ENCODE measurements around the gene FOXP1.

Gene FOXP1

DNA sequence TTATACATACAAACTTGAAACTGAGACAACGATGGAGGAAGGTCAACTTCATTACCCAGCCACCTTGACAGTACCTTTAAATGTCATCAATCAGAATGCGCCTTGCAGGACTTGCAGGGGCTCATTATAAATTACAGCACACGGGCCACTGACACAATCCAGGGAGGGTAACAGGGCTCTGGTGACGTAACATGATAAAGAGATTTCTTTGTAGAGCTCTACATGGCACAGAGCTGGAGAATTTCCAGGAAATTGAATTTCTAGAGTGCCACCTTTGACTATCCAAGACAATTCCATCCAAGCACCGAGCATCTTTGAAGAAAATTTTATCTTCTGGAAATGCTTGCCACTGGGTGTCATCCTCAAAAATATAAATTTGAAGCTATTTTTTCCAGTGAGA lies 486.0 kb downstream of the FOXP1 start:
- ATAC-seq (replicated peaks; ENCODE audit: extremely low read depth, poor library complexity, severe bottlenecking): no peak
- Mint-ChIP-seq H3K4me3 (no peak overlapping the region), H3K27ac (ENCODE audit: low read depth) (no peak overlapping the region), H3K9me3 (no peaks in the 10 kb centered on the region), H3K36me3 (ENCODE audit: insufficient read depth) (peaks cover 20% of the 10 kb centered on the region), H3K4me1 (peaks cover 60% of the 10 kb centered on the region), H3K27me3 (no peaks in the 10 kb centered on the region)
- no peak for DNase-seq (ENCODE audit: low spot score in 2 of 2)

DNA sequence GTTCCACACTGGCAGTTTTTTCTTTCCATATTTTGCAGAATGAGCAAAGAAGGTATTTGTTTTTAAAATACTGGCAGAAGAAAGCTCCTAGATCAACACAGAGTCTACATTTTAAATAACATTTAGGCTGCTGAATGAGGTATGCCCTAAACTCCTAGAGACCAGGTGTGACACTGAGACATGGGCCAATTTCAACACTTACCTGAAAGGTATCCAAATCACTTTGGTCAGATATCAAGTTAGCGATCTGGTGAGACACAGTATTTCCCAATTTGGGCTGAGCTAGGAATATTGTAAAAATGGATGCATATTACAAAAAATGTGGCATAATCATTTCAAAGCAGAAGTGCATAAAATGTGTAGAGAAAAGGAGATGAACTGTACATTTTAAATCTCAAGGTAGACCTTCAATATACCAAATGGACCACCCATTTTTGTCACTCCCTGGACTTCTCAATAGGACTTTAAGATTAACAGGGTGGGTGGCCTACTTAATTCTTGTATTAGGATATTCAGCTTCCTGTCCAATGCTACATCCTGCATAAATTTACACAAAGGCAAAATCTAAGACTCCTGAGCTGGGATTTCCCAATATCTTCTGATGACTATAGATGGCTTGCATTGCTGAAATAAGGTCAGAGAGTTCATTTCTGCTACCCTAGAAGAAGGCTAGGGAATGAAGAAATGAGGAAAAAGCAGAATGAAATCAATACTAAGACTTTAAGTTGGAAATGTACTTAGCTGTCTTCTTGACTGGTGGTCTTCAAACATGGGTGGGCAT lies 487.8 kb downstream of the FOXP1 start:
- DNase-seq (ENCODE audit: low spot score in 2 of 2) (no peak), ATAC-seq (replicated peaks; ENCODE audit: extremely low read depth, poor library complexity, severe bottlenecking) (no peak)
- no peak overlapping the region for H3K4me3 Mint-ChIP-seq
- no peaks in the 10 kb centered on the region for H3K9me3 Mint-ChIP-seq
- H3K4me1 Mint-ChIP-seq: peaks cover 60% of the 10 kb centered on the region
- no peaks in the 10 kb centered on the region for H3K27me3 Mint-ChIP-seq
- H3K27ac Mint-ChIP-seq (ENCODE audit: low read depth): no peak overlapping the region
- H3K36me3 Mint-ChIP-seq (ENCODE audit: insufficient read depth): peaks cover 17% of the 10 kb centered on the region

DNA sequence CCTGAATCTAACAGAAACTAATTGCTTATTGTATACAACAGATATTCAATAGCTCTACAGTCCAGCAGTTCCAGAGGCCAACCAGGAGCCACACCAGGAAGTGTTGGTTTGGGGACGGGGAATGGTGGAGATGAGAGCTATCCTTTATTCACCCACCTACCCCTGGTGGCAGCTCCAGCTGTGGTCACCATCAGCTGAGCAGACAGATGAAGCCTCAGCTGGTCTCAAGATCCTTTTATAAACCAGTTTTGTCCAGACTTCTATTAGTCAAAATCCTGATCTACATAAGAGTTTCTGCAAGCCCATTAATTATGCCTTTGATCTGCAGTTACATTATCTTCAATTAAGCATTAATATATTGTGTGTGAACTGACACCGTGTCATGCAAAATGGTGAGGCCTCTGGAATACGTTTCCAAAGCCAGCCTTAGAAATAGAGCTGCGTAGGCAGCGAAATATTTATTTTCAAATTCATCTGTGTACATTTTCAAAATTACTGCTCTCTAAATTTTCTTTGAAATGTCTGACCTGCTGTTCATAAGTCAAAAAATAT lies 488.8 kb downstream of the FOXP1 start:
- H3K9me3 Mint-ChIP-seq: no peaks in the 10 kb centered on the region
- DNase-seq (ENCODE audit: low spot score in 2 of 2) (no peak), ATAC-seq (replicated peaks; ENCODE audit: extremely low read depth, poor library complexity, severe bottlenecking) (no peak)
- H3K27ac Mint-ChIP-seq (ENCODE audit: low read depth): no peak overlapping the region
- H3K4me1 Mint-ChIP-seq: peaks cover 60% of the 10 kb centered on the region
- no peak overlapping the region for H3K4me3 Mint-ChIP-seq
- H3K27me3 Mint-ChIP-seq: no peaks in the 10 kb centered on the region
- peaks cover 14% of the 10 kb centered on the region for H3K36me3 Mint-ChIP-seq (ENCODE audit: insufficient read depth)

DNA sequence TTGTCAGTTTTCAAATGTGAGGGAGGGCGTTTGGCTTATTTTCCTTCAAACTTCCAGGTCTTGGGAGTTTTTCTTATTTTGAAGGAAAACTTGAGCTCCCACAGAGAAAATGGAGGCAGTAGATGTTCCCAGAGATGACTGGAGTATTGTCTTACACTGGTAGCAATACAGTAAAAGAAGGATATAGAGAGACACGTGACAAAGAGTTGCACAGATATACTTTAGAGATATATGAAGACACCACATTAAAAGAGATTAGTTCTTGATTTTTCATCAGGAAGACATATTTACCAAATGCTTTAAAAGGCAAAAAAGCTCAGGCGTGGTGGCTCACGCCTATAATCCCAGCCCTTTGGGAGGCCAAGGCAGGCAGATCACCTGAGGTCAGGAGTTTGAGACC lies 490.9 kb downstream of the FOXP1 start:
- no peaks in the 10 kb centered on the region for H3K9me3 Mint-ChIP-seq
- peaks cover 76% of the 10 kb centered on the region for H3K4me1 Mint-ChIP-seq
- H3K36me3 Mint-ChIP-seq (ENCODE audit: insufficient read depth): peaks cover 11% of the 10 kb centered on the region
- H3K27ac Mint-ChIP-seq (ENCODE audit: low read depth): peak overlapping the region; percentile 35
- no peak overlapping the region for H3K4me3 Mint-ChIP-seq
- DNase-seq (ENCODE audit: low spot score in 2 of 2) (no peak), ATAC-seq (replicated peaks; ENCODE audit: extremely low read depth, poor library complexity, severe bottlenecking) (no peak)
- H3K27me3 Mint-ChIP-seq: no peaks in the 10 kb centered on the region

DNA sequence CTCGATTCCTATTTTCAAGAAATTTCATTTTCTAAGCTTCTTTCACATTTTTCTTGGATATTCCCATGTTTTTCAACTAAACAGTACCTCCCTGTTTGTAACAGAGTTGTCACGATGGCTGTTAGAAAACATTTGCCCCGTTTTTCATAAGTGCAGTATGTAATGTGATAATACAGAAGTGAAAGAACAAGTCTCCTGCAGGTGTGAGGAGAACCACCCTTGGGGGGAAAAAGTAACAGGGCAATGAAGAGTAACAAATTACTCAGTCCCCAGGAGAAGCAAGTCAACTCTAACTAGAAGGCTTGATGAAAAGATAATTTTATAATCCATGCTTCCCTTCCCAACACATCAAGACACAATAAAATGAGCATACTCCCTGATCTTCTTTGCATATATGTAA lies 493.3 kb downstream of the FOXP1 start:
- H3K27me3 Mint-ChIP-seq: no peaks in the 10 kb centered on the region
- DNase-seq (ENCODE audit: low spot score in 2 of 2) (no peak), ATAC-seq (replicated peaks; ENCODE audit: extremely low read depth, poor library complexity, severe bottlenecking) (no peak)
- H3K4me1 Mint-ChIP-seq: peaks cover 66% of the 10 kb centered on the region
- no peak overlapping the region for H3K4me3 Mint-ChIP-seq
- no peaks in the 10 kb centered on the region for H3K9me3 Mint-ChIP-seq
- H3K27ac Mint-ChIP-seq (ENCODE audit: low read depth): peak overlapping the region; percentile 70
- peaks cover 6% of the 10 kb centered on the region for H3K36me3 Mint-ChIP-seq (ENCODE audit: insufficient read depth)

DNA sequence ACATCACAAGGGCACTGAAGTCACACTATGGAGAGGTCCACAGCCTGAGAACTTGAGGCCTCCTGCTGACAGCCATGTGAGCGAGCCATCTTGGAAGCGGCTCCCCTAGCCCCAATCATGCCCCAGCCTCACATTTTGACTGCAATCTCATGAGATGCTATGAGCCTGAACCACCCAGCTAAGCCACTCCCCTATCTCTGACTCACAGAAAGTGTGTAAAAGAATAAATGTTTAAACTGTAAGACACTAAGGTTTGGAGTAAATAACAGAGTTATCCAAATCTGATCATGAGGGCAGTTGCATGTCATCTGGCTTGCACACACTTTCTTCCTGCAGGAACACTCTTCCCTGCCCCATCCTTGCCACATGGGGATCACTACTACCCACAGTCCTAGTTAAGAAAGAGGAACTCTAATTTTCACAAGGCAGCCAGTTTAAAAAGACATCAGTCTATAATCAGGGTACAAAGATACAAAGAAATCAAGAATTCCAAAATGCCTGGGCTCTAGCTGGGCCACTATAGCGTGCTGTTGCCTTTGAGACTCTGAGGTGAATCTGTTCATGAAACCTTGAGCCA lies 494.2 kb downstream of the FOXP1 start:
- DNase-seq (ENCODE audit: low spot score in 2 of 2) (no peak), ATAC-seq (replicated peaks; ENCODE audit: extremely low read depth, poor library complexity, severe bottlenecking) (no peak)
- Mint-ChIP-seq H3K27me3 (no peaks in the 10 kb centered on the region), H3K36me3 (ENCODE audit: insufficient read depth) (peaks cover 8% of the 10 kb centered on the region), H3K27ac (ENCODE audit: low read depth) (peak overlapping the region; percentile 70), H3K4me3 (peak overlapping the region; percentile 26), H3K9me3 (no peaks in the 10 kb centered on the region), H3K4me1 (peaks cover 66% of the 10 kb centered on the region)

DNA sequence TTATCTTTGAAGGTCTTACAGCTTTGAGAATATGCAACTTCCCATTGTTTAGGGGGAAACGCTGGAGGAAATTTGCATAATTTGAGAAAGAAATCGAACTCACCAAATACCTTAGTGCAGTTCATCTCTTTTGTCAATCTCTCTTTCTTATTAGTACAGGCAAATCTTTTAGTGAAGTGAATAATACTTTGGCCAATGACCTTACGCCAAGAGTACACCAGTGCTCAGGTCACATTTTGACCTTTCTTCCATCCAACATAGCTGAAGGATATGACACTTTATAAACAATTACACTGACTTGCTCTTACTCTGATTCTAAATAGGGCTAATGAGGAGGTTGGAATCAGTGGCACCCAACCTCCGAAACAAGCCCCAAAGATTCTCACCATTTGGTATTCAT lies 494.8 kb downstream of the FOXP1 start:
- H3K27me3 Mint-ChIP-seq: no peaks in the 10 kb centered on the region
- no peaks in the 10 kb centered on the region for H3K9me3 Mint-ChIP-seq
- ATAC-seq (replicated peaks; ENCODE audit: extremely low read depth, poor library complexity, severe bottlenecking): no peak
- H3K27ac Mint-ChIP-seq (ENCODE audit: low read depth): peak overlapping the region; percentile 80
- DNase-seq (ENCODE audit: low spot score in 2 of 2): no peak
- peaks cover 8% of the 10 kb centered on the region for H3K36me3 Mint-ChIP-seq (ENCODE audit: insufficient read depth)
- H3K4me1 Mint-ChIP-seq: peaks cover 69% of the 10 kb centered on the region
- no peak overlapping the region for H3K4me3 Mint-ChIP-seq

DNA sequence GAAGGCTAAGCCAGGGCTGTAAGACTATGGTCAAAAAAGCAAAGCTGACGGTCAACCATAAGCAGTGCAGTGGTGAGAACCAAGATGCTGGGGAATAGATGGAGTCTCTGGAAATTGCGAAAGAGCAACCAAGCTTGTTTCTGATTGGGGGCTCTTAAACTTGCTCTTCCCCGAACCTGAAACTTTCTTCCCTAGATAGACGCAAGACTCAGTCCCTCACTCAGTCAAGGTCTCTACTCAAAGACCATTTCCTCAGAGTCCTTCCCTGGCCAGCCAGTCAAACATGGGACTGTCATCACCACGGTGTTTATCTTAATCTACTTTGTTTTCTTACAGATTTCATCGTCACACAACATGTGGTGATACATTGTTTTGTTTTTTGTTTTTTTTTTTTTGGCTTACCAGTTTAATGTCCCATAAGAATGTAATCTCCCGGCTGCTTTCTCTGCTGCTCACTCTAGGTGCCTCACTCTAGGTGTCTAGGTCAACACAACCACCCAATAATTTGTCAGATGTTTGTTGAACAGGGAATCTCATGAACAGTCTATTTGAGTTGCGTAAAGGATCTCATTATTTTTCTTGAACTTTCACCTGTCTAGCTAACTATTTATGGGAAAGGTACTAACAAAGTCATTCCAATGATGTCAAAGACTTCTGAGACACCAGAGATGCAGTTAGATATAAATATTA lies 495.4 kb downstream of the FOXP1 start:
- Mint-ChIP-seq H3K9me3 (no peaks in the 10 kb centered on the region), H3K4me1 (peaks cover 75% of the 10 kb centered on the region), H3K27me3 (no peaks in the 10 kb centered on the region), H3K27ac (ENCODE audit: low read depth) (peak overlapping the region; percentile 80), H3K4me3 (peak overlapping the region; percentile 55), H3K36me3 (ENCODE audit: insufficient read depth) (peaks cover 9% of the 10 kb centered on the region)
- DNase-seq (ENCODE audit: low spot score in 2 of 2) (no peak), ATAC-seq (replicated peaks; ENCODE audit: extremely low read depth, poor library complexity, severe bottlenecking) (no peak)

DNA sequence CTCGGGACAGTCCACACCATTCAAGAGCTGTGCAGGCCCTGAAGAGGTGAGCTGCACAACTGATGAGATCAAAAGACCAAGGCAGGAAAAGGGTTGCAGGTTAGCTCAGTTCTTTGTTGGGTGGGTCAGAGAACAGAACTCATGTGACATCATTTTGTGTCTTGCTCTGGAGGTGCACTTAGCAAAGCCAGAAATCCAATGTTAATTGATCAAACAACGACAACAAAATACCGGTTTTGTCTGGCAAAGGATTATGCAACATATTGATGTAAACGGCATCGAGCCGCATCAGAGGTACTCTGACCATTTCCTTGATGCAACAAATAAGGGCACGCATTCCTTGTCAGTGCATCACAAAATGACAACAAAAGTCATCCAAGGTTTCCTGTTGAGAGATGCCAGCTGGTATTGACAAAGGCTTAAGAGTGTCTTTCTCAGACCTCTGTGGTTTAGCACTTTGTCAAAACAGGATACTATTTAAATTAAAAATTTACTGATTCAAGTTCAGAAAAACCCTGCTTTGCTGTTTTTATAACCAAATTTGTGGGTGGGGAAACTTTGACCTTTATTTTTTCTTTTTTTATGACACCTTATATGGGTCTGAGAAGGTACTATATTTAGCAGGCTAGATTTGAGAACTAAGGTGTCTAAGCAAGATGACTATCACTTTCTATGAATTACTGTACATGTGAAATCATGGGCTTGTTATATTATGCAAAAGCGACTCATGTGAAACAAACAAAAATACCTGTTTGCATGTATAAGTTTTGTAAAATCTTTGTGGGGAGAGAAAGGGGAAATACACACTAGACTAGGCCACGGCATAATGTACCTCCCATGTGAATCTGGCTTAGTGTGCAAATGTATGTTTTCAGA lies 496.1 kb downstream of the FOXP1 start:
- Mint-ChIP-seq H3K27ac (ENCODE audit: low read depth) (peak overlapping the region; percentile 80), H3K4me3 (peak overlapping the region; percentile 55), H3K36me3 (ENCODE audit: insufficient read depth) (peaks cover 8% of the 10 kb centered on the region), H3K27me3 (no peaks in the 10 kb centered on the region), H3K4me1 (peaks cover 75% of the 10 kb centered on the region), H3K9me3 (no peaks in the 10 kb centered on the region)
- ATAC-seq (replicated peaks; ENCODE audit: extremely low read depth, poor library complexity, severe bottlenecking) (peak; percentile 80), DNase-seq (ENCODE audit: low spot score in 2 of 2) (peak; percentile 18 to 50)

DNA sequence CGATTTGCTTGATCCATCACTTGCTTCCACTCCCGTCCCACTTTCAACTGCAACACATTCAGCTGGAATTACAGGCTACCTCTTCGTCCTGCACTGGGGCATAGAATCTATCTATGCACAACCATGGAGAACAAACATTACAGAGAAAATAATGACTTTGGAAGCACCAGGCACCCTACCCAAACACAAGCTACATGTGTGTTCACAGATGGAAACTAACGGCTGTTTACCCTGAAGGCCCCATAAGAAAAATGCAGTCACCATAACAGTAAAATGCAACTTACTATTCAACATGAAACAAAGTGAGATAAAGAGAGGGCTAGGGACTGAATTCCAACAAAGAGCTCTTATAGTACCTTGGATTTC lies 496.8 kb downstream of the FOXP1 start:
- Mint-ChIP-seq H3K27ac (ENCODE audit: low read depth) (peak overlapping the region; percentile 80), H3K27me3 (no peaks in the 10 kb centered on the region), H3K9me3 (no peaks in the 10 kb centered on the region), H3K36me3 (ENCODE audit: insufficient read depth) (peaks cover 8% of the 10 kb centered on the region), H3K4me3 (peak overlapping the region; percentile 55), H3K4me1 (peaks cover 69% of the 10 kb centered on the region)
- ATAC-seq (replicated peaks; ENCODE audit: extremely low read depth, poor library complexity, severe bottlenecking) (no peak), DNase-seq (ENCODE audit: low spot score in 2 of 2) (no peak)

DNA sequence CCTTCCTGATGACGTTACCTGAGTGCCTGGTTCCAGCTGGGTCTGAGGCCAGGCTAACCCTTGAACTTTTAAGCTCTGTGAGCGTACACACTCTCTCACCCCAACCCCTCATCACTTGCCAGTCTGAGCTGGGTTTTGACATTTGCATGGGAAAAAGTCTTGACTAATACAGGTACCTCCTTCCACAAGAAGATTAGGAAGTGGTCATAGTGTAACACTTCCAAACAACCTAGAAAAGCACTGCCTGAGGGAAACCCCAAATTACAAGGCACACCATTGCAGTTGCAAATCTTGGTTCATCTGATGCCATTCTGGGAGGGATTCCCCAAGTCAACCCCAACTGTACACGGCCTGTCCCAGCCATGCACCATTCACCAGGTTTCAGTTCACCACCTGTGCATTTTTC lies 499.8 kb downstream of the FOXP1 start:
- ATAC-seq (replicated peaks; ENCODE audit: extremely low read depth, poor library complexity, severe bottlenecking): no peak
- H3K27ac Mint-ChIP-seq (ENCODE audit: low read depth): peak overlapping the region; percentile 57
- no peak for DNase-seq (ENCODE audit: low spot score in 2 of 2)
- peaks cover 10% of the 10 kb centered on the region for H3K36me3 Mint-ChIP-seq (ENCODE audit: insufficient read depth)
- H3K9me3 Mint-ChIP-seq: no peaks in the 10 kb centered on the region
- no peak overlapping the region for H3K4me3 Mint-ChIP-seq
- peaks cover 71% of the 10 kb centered on the region for H3K4me1 Mint-ChIP-seq
- no peaks in the 10 kb centered on the region for H3K27me3 Mint-ChIP-seq

DNA sequence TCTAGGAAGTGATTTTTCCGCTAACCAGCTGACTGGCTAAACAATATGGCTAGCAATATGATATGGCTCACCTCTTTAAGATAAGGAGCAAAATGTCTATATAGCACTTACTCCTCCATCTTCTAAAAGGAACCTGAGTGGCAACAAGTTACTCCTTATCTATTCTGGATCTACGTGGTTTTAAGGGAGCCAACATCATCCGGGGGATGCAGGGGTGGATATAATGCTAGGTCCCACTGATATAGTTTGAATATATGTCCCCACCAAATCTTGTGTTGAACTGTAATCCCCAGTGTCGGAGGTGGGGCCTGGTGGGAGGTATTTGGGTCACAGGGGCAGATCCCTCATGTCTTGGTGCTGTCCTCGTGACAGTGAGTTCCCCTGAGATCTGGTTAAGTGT lies 500.7 kb downstream of the FOXP1 start:
- DNase-seq (ENCODE audit: low spot score in 2 of 2): no peak
- Mint-ChIP-seq H3K9me3 (no peaks in the 10 kb centered on the region), H3K36me3 (ENCODE audit: insufficient read depth) (peaks cover 10% of the 10 kb centered on the region), H3K4me3 (no peak overlapping the region), H3K27me3 (no peaks in the 10 kb centered on the region), H3K27ac (ENCODE audit: low read depth) (peak overlapping the region; percentile 57), H3K4me1 (peaks cover 71% of the 10 kb centered on the region)
- no peak for ATAC-seq (replicated peaks; ENCODE audit: extremely low read depth, poor library complexity, severe bottlenecking)

Data from central memory CD8-positive, alpha-beta T cell (primary cell).